Measurements from ENCODE around the gene PDE4D. TPM values are rescaled to one million over a fixed set of nuclear protein-coding genes. Genes with fewer than 3 reads are reported as not detected.
"Not testable (repeated sequence)": the region's sequence is repeated elsewhere in the genome, so short reads cannot be mapped to it uniquely, and the experiment has no call there.

The PDE4D gene
- total RNA-seq, 1 experiment from 2014 or later = 4.9 TPM

DNA sequence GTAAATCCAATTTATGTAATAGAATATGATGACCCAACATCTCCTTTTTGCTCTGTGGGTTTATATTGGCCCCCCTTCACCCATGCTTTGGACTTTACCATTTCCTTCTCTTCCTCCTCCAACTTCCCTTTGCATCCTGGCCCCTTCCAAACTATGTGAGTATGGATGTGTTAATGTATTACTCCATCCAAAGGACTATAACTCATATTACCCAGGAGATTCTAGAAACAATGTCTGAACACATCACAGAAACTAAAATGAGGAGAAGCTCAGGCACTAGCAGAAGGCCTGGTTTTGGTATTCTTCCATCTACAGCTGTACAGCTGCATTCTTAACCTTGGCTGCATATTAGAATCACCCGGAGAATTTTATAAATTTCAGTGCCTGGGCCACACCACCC lies 110.7 kb downstream of the PDE4D start:
- DNase-seq (ENCODE audit: low spot score) = no peak
- in situ Hi-C loops (cut with HindIII; ENCODE audit: low sequenced_read_pairs) = no loop called here

DNA sequence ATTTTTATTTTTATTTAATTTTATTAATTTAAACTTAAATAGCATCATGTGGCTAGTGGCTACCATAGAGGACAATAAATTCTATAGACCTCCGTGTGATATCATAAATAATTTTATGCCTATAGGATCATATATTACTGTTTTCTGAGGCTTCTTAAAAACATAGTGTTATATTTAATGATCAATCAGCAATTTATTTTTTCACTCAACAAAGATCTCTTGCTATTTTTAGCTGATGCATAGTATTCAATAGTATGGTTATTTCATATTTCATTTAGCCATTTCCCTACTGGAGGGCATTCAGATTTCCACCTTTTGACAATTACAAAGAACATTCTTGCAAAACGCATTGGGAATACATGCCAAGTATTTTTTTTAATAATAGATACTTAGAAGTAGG lies 114.1 kb downstream of the PDE4D start:
- DNase-seq (ENCODE audit: low spot score) = no peak
- in situ Hi-C loops (cut with HindIII; ENCODE audit: low sequenced_read_pairs) = no loop called here

DNA sequence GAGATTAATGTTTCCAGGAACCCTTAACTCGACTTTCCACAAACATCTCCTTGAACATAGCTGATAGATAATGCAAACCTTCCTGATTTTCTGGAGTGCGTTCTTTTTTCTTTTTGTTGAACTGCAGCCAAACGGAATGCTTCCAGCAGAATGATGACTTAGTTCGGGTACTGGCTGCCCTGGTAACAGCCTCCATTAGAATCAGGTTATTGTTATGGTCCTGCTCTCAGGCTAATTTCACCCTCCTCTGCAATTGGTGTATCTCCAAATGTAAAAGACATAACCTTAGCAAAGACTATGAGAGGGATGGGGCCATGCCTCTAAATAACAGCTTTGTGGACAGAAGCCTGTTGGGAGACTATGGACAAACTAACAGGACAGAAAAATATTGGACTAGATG lies 116.5 kb downstream of the PDE4D start:
- in situ Hi-C loops (cut with HindIII; ENCODE audit: low sequenced_read_pairs) = no loop called here

DNA sequence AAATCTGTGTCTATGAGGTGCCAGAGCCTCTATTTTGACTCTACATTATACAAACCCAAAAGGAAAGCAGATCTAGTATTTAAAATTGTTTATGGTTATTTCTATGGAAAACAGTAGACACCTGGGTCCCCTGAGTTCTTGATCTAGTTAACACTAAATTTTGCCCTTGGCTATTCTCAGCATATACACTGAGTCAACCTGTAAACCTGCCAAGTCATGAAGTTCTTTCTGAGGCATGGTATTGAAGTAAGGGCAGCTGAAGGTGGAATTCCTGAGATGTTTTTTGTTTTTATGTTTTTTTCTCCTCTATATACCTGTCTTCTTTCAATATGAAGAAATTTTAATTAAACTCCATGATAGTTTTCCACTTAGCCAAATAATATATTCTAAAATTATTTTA lies 120.2 kb downstream of the PDE4D start:
- no peak for DNase-seq (ENCODE audit: low spot score)
- in situ Hi-C loops (cut with HindIII; ENCODE audit: low sequenced_read_pairs) = no loop called here

More for the DNA sequence above, 116.5 kb downstream of the PDE4D start:
- no peak for DNase-seq (ENCODE audit: low spot score)

- in situ Hi-C loops (cut with HindIII; ENCODE audit: low sequenced_read_pairs) = no loop called here
- no peak for DNase-seq (ENCODE audit: low spot score)
These were observed 120.8 kb downstream of the PDE4D start for GRCh38 chr5:59772757-59773156.

DNA sequence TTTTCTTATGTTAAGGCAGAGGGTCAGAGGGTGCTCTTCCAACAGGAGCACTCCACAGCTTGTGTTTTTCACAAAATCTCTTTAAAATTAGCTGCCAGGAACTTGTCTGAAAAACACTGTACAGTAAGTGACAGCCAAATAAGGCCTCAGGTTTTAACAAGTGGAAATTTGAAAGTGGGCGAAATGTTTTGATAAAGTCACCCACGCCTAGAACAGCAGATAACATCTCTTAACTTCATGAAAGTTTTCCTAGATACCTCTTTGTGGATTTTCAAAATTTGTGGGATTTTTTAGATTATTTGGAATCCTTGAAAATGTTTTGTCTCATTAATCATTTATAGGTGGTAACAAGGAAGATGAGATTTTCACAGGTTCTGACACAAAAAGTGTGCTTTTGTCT lies 121.3 kb downstream of the PDE4D start:
- no peak for DNase-seq (ENCODE audit: low spot score)
- in situ Hi-C loops (cut with HindIII; ENCODE audit: low sequenced_read_pairs) = no loop called here

- in situ Hi-C loops (cut with HindIII; ENCODE audit: low sequenced_read_pairs) = no loop called here
- DNase-seq (ENCODE audit: low spot score) = no peak
These were observed 122.6 kb downstream of the PDE4D start for GRCh38 chr5:59770953-59771352.

GRCh38 chr5:59769832-59770231 lies 123.7 kb downstream of the PDE4D start:
- no peak for DNase-seq (ENCODE audit: low spot score)
- in situ Hi-C loops (cut with HindIII; ENCODE audit: low sequenced_read_pairs) = no loop called here

DNA sequence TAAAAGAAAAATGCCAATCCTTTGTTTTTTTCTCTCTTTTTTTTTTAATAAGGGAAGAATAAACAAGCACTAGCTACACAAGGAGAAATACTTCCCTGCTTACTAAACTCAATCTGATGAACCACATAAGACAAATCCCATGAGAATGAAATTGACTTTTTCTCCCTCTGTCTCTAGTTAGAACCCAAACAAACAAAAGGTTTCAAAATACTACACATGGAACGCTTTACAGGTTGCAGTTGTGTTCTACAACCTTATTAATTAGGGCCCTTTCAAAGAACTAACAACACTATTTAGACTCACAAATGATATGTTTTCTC lies 124.5 kb downstream of the PDE4D start:
- in situ Hi-C loops (cut with HindIII; ENCODE audit: low sequenced_read_pairs) = no loop called here
- no peak for DNase-seq (ENCODE audit: low spot score)

- in situ Hi-C loops (cut with HindIII; ENCODE audit: low sequenced_read_pairs) = no loop called here
- DNase-seq (ENCODE audit: low spot score) = peak; percentile 6
These were observed 125.1 kb downstream of the PDE4D start for GRCh38 chr5:59768152-59769040.

GRCh38 chr5:59767681-59768151 lies 125.8 kb downstream of the PDE4D start:
- no peak for DNase-seq (ENCODE audit: low spot score)
- in situ Hi-C loops (cut with HindIII; ENCODE audit: low sequenced_read_pairs) = no loop called here

GRCh38 chr5:59767211-59767605 lies 126.3 kb downstream of the PDE4D start:
- in situ Hi-C loops (cut with HindIII; ENCODE audit: low sequenced_read_pairs) = no loop called here
- DNase-seq (ENCODE audit: low spot score) = no peak

DNA sequence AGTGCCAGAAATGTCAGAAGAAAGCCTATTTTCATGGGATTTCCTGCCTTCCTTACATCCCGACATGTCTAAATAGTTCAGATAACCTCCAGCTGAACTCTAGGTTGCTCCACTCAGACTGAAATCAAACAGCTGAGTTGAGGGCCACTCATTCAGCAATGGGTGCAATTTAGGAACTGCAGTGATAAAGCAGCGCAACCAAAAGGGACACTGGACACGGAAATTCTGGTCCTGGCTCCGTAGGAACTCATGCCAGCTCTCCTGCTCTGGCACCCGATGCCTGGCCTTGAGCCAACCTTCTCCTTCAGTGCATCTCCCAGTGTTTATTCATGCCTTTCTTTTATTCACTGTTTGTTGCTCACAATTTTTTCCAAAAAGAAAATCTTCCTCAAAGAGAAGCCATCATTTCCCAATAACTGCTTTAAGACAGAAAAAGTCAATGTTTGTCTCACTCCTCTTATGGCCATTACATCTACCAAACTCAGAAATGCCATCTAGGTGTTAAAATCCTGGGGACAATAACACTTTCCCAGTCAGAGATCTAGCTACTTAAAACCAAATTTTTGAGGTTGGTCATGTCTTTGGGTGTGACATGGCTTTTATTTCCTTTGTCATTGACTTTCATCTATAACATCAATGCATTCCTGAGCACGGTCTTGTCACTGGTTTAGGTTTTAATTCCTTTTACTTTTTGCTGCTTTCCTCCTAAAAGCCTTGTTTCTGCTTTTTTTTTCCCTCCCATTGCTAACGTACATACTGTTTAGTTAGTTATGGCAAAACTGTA lies 126.9 kb downstream of the PDE4D start:
- in situ Hi-C loops (cut with HindIII; ENCODE audit: low sequenced_read_pairs) = no loop called here
- DNase-seq (ENCODE audit: low spot score) = peak; percentile 29

GRCh38 chr5:59765446-59765845 lies 128.1 kb downstream of the PDE4D start:
- in situ Hi-C loops (cut with HindIII; ENCODE audit: low sequenced_read_pairs) = no loop called here
- DNase-seq (ENCODE audit: low spot score) = no peak

- in situ Hi-C loops (cut with HindIII; ENCODE audit: low sequenced_read_pairs) = no loop called here
These were observed 129.2 kb downstream of the PDE4D start for GRCh38 chr5:59764361-59764760.

DNA sequence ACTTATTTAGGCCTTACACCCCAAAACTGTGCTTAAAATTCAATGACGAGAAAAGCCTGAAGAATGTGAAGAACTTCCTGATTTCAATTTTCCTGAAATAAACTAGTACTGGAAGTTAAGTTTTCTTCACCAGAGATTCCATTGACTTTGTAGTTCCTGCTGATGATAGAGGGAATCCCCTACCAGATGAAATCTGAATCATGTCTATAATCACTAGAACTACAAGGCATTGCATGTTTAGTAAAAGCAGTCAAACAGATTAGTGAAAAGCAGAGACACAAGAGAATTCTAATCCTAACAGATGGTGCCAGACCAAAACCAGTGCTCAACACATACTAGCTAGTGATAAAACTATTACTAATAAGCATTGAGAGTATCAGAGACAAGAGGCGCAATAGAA lies 130.0 kb downstream of the PDE4D start:
- no peak for DNase-seq (ENCODE audit: low spot score)
- in situ Hi-C loops (cut with HindIII; ENCODE audit: low sequenced_read_pairs) = no loop called here

More at GRCh38 chr5:59764361-59764760, 129.2 kb downstream of the PDE4D start:
- no peak for DNase-seq (ENCODE audit: low spot score)

DNA sequence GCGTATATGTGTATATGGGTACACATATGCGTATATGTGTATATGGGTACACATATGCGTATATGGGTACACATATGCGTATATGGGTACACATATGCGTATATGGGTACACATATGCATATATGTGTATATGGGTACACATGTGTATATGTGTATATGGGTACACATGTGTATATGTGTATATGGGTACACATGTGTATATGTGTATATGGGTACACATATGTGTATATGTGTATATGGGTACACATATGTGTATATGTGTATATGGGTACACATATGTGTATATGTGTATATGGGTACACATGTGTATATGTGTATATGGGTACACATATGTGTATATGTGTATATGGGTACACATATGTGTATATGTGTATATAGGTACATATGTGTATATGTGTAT lies 131.3 kb downstream of the PDE4D start:
- in situ Hi-C loops (cut with HindIII; ENCODE audit: low sequenced_read_pairs); DNase-seq (ENCODE audit: low spot score): not testable (repeated sequence)

DNA sequence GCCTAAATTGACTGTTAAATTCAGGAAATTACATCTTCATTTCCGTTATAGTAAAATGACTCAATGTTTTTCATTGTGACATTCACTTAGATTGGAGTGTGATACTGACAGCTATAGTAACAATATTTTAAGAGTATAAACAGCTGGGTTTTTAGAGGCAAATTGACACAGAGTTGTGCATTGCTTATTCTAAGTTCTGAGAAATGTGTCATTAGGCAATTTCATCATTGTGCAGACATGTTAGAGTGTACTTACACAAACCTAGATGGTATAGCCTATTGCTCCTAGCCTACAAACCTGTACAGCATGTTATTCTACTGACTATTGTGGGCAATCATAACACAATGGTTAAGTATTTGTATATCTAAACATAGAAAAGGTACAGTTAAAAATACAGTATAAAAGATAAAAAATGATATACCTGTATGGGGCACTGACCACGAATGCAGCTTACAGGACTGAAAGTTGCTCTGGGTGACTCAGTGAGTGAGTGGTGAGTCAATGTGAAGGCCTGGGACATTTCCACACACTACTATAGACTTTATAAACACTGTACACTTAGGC lies 132.7 kb downstream of the PDE4D start:
- in situ Hi-C loops (cut with HindIII; ENCODE audit: low sequenced_read_pairs) = no loop called here
- DNase-seq (ENCODE audit: low spot score) = no peak

GRCh38 chr5:59759600-59760351 lies 133.8 kb downstream of the PDE4D start:
- in situ Hi-C loops (cut with HindIII; ENCODE audit: low sequenced_read_pairs) = no loop called here
- DNase-seq (ENCODE audit: low spot score) = no peak
